HG02885 (cell line): ENCODE measurements around the gene DTWD1.
"Not testable (repeated sequence)": the region's sequence is repeated elsewhere in the genome, so short reads cannot be mapped to it uniquely, and the experiment has no call there.

Experiments used
- ATAC-seq: cut with Tn5 transposase; IDR thresholded peaks from one replicate; pipeline ENCODE4 v1.9.1; 2021; ENCODE audit warnings: mild to moderate bottlenecking; ENCODE audit not compliant: unreplicated experiment, poor library complexity

The DTWD1 gene

DNA sequence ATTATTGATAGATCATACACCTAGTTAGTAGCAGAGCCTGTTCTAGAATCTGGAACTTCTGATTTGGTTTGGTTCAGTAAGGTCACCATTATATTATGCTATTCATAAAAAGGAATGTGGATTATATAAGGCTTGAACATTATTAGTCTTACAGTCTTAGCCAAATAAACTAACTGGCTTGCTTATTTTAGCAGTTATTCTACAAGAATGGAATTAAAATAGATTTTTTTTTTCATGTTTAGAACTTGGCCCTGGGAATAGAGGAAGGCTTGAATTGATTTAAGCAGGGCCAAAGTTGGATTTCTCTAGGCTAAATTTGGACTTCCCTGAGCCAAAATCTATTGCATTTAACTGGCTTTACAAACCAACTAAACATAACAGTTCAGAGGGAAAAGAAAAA is 24.4 kb downstream of the DTWD1 start:
- ATAC-seq, result no peak

DNA sequence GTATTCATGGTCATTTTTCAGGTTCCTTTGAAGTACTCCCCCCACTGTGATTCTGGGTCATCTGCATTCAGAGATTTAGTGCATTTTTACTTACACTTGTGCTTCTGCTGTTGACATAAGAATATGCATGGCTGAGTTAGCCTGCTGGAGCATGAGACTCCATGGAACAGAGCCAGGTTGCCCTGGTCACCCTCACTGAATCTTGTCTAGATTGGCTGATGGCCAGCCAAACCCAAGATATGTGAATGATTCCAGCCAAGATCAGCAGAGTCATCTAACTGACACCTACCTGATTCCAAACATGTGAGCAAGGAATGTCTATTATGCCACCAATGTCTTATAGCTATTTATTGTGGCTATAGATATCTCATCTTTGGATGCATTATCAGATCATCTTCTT is 25.1 kb downstream of the DTWD1 start:
- ATAC-seq, result no peak

DNA sequence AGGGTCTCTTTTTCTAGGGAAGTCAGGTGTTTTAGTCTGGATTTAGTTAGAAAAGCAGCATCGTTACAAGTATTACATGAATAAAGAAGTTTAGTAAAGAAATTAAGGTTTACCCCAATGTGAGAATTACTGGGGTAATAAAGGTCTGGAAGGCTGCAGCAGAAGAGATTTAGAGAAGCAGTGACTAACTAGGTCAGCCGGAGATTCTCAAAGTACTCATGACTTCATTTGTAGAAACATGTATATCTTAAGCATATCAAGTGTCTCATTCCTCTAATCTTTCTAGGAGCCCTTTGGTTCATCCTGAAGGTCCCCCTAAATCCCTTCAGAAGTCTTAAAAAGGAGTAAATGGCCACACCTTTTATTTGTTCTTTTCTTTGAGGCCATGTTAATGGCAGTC is 26.0 kb downstream of the DTWD1 start:
- ATAC-seq, result no peak

DNA sequence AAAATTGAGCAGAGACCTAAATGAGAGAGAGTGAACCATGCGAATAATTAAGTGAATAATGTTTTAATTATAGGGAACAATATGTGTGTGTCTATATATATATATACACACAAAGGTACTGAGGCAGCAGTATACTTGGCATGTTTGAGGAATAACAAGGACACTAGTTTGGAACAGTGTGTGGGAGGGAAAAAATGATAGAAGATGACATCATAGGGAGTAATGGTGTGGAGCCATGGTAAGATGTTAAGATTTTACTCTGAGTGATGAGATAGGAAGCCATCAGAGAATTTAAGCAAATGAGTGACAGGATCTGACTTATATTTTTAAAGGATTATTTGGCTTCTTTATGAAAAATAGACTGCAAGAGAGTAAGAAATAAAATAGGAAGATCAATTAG is 29.1 kb downstream of the DTWD1 start:
- ATAC-seq, result no peak

DNA sequence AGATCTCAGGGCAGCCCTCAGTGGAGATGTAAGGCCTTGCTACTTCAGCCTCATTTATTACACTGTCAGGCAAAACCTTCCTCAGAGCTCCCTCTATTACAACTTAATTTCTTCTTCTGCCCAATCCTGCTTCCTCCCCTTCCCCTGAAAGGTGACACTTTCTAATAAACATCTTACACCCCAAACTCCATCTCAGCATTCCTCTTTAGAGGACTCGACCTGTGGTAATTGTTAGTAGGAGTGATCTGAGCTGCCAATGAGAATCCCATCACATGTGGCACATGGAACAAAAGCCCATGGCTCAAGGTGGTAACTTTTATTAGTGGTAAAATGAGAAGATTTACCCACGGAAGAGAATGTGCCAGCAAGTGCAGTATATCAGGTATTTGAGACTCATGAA is 29.8 kb downstream of the DTWD1 start:
- ATAC-seq, result no peak

DNA sequence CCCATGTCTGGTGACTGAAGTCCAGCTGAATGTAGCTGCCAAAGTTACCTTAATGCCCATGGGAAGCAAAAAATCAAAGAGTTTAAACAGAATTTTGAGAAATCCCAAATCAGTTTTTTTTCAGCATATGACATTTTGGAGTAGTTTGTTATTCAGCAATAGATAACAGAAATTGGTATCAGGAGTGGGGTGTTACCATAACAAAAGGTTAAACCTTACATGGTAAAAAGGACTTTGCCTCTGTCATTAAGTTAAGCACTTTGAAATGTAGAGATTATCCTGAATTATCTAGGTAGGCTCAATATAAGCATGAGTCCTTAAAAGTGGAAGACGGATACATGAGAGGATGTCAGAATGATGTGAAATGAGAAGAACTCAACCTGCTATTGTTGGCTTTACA is 32.1 kb downstream of the DTWD1 start:
- ATAC-seq, result no peak

DNA sequence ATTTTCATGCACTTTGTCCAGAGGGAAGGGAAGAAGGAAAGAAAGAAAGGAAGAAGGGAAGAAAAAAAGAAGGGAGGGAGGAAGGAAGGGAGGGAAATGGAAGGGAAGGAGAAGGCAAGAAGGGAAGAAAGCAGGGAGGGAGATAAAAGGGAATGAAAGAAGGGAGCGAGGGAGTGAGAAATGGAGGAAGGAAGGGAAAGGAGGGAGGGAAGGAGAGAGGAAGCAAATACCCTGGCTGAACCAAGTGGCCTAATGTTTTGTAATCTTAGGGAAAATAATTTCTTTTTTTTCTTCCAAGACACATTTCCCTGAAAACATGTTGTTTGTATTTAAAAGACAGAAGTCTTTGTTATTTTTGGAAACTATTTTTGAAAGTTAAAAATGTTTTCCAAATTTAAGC is 35.9 kb downstream of the DTWD1 start:
- ATAC-seq, result no peak

DNA sequence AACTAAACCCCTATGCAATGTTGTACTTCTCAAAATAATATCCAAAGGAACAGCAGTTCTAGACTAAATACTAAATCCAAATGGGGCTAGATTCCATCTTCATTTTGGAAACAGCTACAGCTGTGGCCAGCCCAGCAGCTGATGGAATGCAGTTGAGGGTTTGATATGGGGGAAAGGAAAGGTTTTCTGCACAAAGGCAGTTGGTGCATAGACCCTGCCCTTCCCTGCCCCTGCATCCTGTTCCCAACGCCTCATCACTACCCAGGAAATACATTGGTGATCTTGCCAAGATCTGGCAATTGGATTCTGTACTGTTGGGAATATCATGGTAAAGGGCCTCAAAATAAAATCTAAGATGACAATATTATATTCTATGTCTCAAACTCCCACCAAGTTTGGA is 43.9 kb downstream of the DTWD1 start:
- no peak for ATAC-seq

DNA sequence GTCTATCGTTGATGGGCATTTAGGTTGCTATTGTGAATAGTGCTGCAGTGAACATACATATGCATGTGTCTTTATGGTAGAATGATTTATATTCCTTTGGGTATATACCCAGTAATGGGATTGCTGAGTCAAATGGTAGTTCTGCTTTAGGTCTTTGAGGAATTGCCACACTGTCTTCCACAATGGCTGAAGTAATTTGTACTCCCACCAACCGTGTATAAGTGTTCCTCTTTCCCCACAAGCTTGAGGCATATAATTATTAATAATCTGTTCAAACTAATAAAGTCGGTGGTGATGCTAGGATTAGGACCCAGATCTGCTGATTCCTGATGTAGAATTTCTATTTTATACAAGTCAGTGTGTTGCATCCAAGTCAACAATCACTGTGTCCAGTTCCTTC is 45.6 kb downstream of the DTWD1 start:
- ATAC-seq, result not testable (repeated sequence)

DNA sequence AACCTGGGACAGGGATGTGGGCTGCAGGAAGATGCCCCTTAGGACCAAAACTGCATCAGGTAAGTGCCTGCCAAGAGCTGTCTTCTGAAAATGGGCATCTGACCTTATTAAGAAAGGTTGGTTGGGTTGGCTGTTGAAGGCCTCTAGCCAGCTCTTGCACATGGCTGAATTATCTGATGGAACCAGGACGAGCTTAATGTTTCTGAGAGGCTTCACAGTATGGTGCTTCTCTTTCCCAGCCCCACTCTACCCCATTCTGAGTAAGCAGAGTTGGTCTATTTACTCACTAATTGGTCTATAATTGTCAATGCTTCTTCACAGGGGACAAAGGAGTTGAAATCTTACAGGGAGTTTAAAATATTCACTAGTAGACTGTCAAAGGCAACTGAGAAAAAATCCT is 48.4 kb downstream of the DTWD1 start:
- ATAC-seq, result no peak

DNA sequence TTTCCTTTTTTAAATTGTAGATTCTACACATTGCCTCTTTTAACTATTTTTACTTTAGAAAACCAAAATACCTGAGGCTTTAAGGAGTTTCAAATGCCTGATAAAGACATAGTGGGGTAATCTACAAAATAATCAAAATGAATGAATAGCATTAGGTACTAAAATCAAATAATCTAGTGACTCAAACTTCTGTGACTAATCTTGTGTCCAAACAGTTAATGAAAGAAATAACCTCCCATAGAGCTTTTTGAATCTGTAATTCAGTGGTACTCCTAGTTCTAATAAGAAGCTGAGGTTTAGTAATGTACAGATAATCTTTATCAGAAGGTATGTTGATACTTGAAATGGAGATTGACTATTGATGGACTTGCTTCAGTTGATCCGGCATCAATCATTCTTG is 53.0 kb downstream of the DTWD1 start:
- no peak for ATAC-seq

DNA sequence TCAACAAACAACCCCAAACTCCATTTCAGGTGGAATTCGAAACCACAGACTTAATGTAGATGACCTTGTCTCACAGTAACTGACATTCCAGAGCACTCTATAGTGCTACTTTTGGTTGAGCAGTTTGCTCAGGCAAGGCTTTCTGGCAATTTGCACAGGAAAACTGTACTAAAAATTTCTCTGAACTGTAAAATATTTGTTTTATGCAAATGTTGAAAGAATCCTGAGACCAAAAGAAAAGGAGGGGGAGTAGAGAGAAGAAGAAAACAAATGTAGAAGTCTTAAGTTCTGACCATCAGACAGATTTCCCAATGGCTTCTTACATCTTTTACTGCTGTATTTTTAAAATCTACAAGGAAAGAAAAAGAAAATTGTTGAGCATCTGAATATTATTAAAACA is 53.5 kb downstream of the DTWD1 start:
- ATAC-seq, result no peak

DNA sequence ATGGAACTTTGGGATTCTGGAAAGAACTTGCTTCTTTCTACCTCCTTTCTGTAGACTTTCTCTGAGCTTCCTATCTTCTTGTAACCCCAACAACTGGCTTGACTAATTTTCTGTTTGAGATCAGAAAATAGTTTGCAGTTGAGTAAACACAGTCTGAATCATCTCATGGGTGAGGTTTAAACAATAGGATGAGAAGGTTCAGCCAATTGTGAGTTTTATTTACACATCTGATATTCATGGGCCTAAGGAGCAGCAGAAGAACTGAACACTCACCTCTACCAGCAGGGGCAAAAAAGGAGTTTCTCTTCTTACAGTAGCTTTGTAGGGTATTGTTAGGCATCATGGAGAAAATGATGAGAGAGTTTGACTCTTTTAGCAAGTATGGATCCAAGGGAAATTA is 54.2 kb downstream of the DTWD1 start:
- ATAC-seq, result no peak

DNA sequence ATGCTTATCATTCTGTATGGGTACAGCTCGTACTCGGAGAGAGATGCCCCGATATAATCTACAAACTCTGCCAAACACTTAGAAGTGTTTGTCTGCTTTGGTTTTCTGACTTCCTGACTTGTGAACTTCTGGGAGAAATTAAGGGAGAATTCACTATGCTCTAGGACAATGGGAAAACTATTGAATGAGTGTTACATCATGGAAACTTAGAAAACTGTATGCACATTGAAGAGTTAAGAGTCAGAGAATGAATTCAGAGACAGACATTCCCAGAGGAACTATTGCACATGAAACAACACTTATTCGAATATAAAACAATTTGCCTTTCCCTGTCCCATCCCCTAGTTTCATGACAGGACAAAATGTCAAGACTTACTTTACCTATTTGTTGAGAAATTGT is 57.8 kb downstream of the DTWD1 start:
- ATAC-seq, result no peak

DNA sequence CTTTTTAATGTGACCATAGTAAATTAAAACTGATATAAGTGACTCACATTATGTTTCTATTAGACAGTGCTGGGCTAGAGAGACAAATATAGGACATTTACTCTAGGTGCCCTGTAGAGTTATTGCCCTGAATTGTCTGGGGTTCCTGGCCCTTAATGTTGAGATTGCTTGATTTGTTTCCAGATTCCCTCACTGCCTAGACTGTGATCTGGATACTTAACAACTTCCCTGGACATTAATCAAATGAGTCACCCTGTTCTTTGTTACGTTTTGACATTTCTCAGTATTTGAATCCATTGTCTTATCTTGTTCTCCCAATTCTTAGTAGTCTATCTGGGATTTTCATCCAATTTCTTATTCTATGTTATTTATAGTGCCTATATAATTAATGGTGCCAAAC is 65.8 kb downstream of the DTWD1 start:
- no peak for ATAC-seq

DNA sequence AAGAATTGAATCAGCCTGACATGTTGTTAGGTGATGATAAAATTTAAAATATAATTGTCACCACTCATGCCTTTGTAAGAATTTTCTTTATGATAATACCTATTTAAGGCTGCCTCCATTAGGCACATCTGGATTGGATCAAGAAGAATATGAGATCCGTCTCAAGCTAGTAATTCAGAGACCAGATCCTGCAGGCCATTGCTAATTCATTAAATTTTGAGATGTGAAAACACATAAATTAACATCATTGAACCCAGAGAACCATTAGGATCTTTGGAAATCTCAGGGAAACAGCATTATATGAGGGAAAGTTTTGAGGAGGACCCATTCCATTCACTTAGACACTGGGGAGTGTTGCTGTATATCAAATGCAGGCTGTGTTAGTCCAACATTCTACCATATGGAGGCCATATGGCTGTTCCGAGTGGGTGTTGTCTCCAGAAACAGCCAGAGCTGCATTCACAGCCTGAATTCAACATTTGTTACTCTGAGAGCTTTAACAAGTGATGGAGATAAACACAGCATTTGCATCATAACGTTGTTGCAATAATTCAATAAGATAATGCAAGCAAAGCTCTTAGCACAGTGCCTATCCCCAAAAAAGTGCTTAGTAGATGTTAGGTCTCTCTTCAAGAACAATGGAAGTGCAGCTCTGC is 67.4 kb downstream of the DTWD1 start:
- ATAC-seq, result no peak

DNA sequence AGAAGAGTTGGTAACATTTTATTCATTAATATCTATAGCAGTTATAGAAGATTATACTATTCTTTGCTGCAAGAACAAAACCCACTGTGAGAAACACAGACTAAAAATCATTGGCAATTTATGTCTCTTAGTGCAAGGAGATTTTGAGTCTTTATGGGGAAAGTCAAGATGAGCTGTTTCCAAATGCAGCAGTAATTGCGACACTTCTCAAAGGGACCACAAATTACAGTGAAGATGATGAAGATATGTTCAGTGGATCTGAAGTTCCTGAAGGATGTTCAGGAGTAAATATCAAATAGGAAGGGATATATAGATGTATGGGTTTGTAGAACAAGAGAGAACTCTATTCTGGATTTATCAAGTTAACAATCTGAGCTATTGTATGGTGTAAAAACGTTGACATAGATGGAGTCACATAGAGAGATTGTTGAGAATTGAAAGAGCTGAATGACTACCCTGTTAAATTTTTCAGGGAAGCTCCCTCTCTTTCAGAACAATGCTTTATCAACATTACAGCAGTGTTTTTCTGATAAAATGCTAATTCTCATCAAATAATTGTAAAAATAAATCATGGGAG is 71.8 kb downstream of the DTWD1 start:
- ATAC-seq, result no peak

DNA sequence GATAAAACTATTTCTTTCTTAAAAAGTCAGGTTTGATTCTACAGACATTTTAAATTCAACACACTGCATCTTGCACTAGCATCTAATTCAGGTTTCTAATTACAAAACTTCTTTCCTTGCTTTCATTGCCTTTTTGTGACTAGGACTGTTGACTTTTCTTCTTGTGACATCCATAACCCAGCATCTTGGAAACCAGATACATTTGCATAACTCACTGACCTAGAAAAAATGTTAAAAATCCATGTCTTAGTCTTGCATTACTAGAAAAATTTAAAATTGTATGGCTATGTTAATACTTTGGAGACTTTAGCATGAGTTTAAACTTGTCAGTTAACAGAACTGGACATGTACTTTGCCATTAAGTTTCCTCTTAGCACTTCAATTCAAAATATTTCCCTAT is 72.7 kb downstream of the DTWD1 start:
- ATAC-seq, result no peak

DNA sequence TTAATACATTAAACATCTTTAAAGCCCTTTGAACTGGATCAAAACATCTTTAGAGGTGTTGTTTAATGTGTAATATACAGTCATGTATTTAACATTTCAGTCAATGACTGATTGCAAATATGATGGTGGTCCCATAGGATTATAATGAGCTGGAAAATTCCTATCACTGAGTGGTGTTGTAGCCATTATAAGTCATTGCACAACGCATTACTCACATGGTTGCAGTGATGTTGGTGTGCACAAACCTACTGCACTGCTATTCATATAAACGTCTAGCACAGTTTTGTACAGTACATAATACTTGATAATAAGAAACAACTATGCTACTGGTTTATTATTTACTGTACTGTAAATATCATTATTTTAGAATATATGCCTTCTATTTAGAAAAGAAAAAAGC is 75.6 kb downstream of the DTWD1 start:
- ATAC-seq, result no peak

DNA sequence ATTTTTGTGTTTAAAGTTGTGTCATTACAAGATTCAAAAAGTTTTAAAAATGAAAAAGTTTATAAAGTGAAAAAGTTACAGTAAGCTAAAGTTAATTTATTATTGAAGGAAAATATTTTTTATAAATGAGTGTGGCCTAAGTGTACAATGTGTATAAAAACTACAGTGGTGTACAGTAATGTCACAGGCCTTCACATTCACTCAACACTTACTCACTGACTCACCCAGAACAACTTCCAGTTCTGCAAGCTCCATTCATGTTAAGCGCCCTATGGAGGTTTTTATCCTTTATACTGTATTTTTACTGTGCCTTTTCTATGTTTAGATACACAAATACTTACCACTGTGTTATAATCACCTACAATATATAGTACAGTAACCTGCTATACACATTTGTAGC is 76.3 kb downstream of the DTWD1 start:
- ATAC-seq, result no peak

DNA sequence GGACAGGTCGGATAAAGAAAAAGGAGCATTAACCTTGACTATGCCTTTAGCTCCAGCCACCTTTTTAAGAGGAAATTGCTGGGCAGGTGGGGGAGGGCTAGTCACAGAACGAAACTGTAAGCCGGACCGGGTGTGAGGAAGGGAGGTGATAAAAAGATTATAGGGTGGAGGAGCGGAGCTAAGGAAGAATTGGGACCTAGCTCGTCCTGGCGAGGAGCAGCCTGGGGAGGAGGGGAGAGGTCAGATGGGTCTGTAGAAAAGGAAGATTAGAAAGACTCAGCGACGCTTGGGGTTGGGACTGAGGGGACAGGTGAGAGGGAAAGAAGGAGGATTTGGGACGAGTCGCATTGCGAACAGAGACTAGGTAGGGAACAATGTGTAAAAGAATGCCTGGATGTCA is 82.1 kb downstream of the DTWD1 start:
- ATAC-seq, result not testable (repeated sequence)
